ENCODE results near the gene WIPF1.

GRCh38 chr2:174629506-174629905 lies 31.9 kb upstream of the WIPF1 start:
- TF ChIP-seq, protein P1, sequence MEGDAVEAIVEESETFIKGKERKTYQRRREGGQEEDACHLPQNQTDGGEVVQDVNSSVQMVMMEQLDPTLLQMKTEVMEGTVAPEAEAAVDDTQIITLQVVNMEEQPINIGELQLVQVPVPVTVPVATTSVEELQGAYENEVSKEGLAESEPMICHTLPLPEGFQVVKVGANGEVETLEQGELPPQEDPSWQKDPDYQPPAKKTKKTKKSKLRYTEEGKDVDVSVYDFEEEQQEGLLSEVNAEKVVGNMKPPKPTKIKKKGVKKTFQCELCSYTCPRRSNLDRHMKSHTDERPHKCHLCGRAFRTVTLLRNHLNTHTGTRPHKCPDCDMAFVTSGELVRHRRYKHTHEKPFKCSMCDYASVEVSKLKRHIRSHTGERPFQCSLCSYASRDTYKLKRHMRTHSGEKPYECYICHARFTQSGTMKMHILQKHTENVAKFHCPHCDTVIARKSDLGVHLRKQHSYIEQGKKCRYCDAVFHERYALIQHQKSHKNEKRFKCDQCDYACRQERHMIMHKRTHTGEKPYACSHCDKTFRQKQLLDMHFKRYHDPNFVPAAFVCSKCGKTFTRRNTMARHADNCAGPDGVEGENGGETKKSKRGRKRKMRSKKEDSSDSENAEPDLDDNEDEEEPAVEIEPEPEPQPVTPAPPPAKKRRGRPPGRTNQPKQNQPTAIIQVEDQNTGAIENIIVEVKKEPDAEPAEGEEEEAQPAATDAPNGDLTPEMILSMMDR (IDR thresholded peaks at IDR 0.05): no peak
- no peak for TF ChIP-seq POLR2A (IDR thresholded peaks at IDR 0.05)
